GM19324 (cell line): ENCODE results near the gene CARMIL1.

Source experiments
- ATAC-seq: cut with Tn5 transposase; IDR thresholded peaks from one replicate; pipeline ENCODE4 v1.9.1; 2021; ENCODE audit warnings: mild to moderate bottlenecking, moderate library complexity; ENCODE audit not compliant: unreplicated experiment, low FRiP score

Gene CARMIL1

GRCh38 chr6:25494469-25494868, 215.3 kb downstream of the CARMIL1 start:
- ATAC-seq: no peak

- ATAC-seq: no peak
These were observed 218.3 kb downstream of the CARMIL1 start for GRCh38 chr6:25497383-25498040.

- no peak for ATAC-seq
These were observed 219.3 kb downstream of the CARMIL1 start for GRCh38 chr6:25498505-25498904.

- ATAC-seq: no peak
These were observed 220.6 kb downstream of the CARMIL1 start for GRCh38 chr6:25499615-25500235.

- ATAC-seq: no peak
These were observed 224.5 kb downstream of the CARMIL1 start for GRCh38 chr6:25503686-25504085.

GRCh38 chr6:25504661-25505060, 225.5 kb downstream of the CARMIL1 start:
- ATAC-seq: no peak

- no peak for ATAC-seq
These were observed 226.8 kb downstream of the CARMIL1 start for GRCh38 chr6:25506020-25506419.

- no peak for ATAC-seq
These were observed 228.9 kb downstream of the CARMIL1 start for GRCh38 chr6:25508051-25508450.

GRCh38 chr6:25511376-25511775, 232.2 kb downstream of the CARMIL1 start:
- ATAC-seq: no peak

GRCh38 chr6:25512560-25512959, 233.4 kb downstream of the CARMIL1 start:
- ATAC-seq: no peak

GRCh38 chr6:25519856-25520255, 240.7 kb downstream of the CARMIL1 start:
- no peak for ATAC-seq

- ATAC-seq: no peak
These were observed 245.4 kb downstream of the CARMIL1 start for GRCh38 chr6:25524542-25524941.

GRCh38 chr6:25525078-25525477, 245.9 kb downstream of the CARMIL1 start:
- ATAC-seq: no peak

- ATAC-seq: no peak
These were observed 255.9 kb downstream of the CARMIL1 start for GRCh38 chr6:25534942-25535631.

- ATAC-seq: no peak
These were observed 256.6 kb downstream of the CARMIL1 start for GRCh38 chr6:25535632-25536225.

GRCh38 chr6:25536781-25537180, 257.6 kb downstream of the CARMIL1 start:
- no peak for ATAC-seq

GRCh38 chr6:25537349-25538018, 258.3 kb downstream of the CARMIL1 start:
- no peak for ATAC-seq

GRCh38 chr6:25541228-25541627, 262.1 kb downstream of the CARMIL1 start:
- no peak for ATAC-seq

GRCh38 chr6:25542984-25543910, 264.1 kb downstream of the CARMIL1 start:
- no peak for ATAC-seq

GRCh38 chr6:25544833-25545232, 265.7 kb downstream of the CARMIL1 start:
- no peak for ATAC-seq
